Measurements from ENCODE around the gene FBXO8. TPM values are rescaled to one million over a fixed set of nuclear protein-coding genes. Genes with fewer than 3 reads are reported as not detected.

FBXO8 gene, protein sequence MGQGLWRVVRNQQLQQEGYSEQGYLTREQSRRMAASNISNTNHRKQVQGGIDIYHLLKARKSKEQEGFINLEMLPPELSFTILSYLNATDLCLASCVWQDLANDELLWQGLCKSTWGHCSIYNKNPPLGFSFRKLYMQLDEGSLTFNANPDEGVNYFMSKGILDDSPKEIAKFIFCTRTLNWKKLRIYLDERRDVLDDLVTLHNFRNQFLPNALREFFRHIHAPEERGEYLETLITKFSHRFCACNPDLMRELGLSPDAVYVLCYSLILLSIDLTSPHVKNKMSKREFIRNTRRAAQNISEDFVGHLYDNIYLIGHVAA
- 7.8 and 9.9 TPM in 2 replicates for total RNA-seq (2014; rRNA removed; shearing (Covaris generic))

DNA sequence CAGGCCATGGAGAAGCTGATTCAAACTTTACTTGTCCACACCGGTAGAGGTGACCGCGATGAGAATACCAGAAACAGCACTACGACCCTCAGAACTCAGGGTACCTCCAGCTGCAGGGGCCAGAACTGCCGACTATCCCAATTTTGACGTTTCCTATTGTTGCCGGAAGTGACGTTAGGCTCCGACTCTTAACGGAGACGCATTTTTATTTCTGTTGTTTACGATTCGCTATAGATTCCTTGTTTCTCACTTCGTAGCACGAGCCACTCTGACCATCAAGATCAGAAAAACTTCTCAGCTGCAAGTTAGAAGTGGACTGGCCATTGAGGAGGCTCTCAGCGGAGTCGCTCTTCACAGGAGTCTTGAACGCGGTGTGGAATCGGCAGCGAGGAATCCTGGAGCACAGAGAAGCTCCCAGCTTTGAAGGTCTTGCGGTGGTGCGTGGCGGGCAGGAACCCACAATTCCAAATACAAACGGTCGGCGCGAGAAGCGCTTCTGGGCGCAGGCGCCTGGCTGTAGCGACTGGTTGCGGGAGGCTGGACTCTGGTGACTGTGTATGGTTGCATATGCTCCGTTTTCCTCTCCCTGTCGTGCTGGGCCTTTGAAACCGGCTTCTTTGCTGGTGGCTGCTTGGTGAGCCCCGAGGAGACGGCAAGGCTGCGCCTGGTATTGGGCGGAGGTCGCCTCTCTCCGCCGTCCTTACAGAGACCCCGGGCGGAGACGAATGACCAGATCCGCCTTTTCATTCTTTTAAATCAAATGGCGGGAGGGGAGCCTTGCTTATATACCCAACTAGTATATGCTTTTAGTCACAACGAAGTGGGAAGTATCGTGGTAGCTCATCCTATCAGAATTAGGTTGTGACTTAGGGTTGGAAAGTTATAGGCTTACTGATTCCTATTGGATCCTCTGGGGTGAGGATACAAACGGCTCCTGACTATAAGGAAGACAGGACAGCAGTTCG is at the start of gene FBXO8, which contains the start of gene CEP44:
FBXO8 (minus strand) TSS at position 161 of the 965 bp plus-strand sequence. CDS start 20,575 bp downstream, outside the sequence.
CEP44 (plus strand) TSS at position 405 of the 965 bp plus-strand sequence. CDS start 15,211 bp downstream, outside the sequence.
- Histone ChIP-seq H3K36me3 (no peaks in the 10 kb centered on the region), H3K9me3 (replicated peaks) (no peaks in the 10 kb centered on the region), H3K27me3 (no peaks in the 10 kb centered on the region), H3K27ac (peak within 1 kb of the TSS; percentile 99), H3K4me3 (peak within 1 kb of the TSS; percentile 94), H3K4me1 (0 out of 2 replicates have a peak, but pooled peaks cover 2% of the 10 kb centered on the region)
- DNase-seq: peak; percentile 57 to 71

DNA sequence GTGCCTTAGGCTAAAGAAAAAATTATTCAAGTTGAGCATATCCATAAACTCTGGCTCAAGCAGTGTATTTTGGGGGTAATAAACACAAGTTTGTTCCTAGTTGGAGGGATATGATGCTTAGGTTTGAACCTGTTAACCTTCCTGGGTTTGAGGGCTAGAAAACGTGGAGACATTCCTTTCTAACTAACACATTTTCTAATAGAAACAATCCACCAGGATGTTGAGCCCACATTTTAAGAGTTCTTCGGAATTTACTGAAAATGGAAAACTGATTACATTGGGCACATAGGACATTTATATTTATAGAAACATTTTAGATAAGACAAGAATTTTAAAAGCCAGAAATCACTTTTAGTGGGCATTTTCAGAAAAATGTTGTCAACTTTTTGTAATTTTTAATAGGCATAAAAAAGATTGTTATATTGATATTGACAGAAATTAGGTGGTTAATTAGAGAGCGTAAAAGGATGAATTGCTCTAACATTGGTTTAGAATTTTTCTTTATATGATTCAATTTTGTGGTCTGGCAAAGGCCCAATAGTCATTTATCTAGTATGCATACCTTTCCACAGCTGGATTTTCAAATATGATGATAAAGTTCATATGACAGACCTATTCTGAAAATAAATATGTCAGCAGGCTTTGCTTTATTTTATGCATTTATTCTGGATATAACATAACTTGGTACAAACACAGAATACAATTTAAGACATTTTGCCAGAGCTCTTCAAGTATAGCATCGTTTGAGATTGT is 49.5 kb upstream of the FBXO8 start:
- Histone ChIP-seq H3K4me1 (no peaks in the 10 kb centered on the region), H3K9me3 (replicated peaks) (no peaks in the 10 kb centered on the region), H3K27me3 (no peaks in the 10 kb centered on the region), H3K4me3 (no peak overlapping the region), H3K36me3 (no peaks in the 10 kb centered on the region), H3K27ac (no peak overlapping the region)
- no peak for DNase-seq

DNA sequence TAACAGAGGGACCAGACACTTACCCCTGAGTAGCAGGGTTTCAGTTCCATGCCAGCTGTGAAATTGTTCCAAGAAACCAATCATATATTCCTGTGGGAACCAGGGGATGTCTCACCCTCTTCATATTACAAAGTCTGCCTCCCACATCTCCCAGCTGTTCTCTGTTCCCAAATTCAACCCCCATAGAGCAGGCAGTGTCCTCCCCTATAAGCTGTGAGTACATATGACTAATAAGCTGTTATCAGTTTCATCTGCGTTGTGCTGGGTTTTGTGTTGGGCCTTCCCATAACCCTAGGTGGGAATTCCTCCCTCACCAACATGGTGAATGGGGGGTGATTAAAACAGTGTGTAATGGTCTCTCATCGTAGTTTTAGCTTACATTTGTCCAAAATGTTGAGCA is 41.3 kb upstream of the FBXO8 start:
- H3K4me1 ChIP-seq: peaks cover 10% of the 10 kb centered on the region
- H3K27ac ChIP-seq: peak overlapping the region; percentile 24; the same call in 1 of the 2 replicates
- no peaks in the 10 kb centered on the region for H3K27me3 ChIP-seq
- peak; percentile 71 to 84 for DNase-seq
- no peaks in the 10 kb centered on the region for H3K36me3 ChIP-seq
- H3K4me3 ChIP-seq: no peak overlapping the region
- no peaks in the 10 kb centered on the region for H3K9me3 ChIP-seq (replicated peaks)

DNA sequence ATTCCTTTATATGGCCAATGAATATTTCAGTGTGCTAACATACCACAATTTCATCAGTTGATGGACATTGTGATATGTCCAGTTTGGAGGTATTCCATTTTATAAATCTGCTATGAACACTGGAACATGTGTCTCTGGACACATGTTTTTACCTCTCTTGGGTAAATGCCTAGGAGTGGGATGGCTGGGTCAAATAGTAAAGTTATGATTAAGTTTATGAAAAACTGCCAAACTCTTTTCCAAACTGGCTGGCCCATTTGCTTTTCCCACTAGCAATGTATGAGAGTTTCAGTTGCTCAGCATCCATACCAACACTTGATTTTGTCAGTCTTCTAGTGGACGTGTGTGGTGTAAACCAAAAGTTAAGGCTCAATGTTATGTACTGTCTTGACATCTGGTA is 40.8 kb upstream of the FBXO8 start:
- peaks cover 10% of the 10 kb centered on the region for H3K4me1 ChIP-seq
- no peaks in the 10 kb centered on the region for H3K9me3 ChIP-seq (replicated peaks)
- H3K4me3 ChIP-seq: no peak overlapping the region
- peak overlapping the region; percentile 24; the same call in 1 of the 2 replicates for H3K27ac ChIP-seq
- H3K27me3 ChIP-seq: no peaks in the 10 kb centered on the region
- H3K36me3 ChIP-seq: no peaks in the 10 kb centered on the region
- DNase-seq: no peak

DNA sequence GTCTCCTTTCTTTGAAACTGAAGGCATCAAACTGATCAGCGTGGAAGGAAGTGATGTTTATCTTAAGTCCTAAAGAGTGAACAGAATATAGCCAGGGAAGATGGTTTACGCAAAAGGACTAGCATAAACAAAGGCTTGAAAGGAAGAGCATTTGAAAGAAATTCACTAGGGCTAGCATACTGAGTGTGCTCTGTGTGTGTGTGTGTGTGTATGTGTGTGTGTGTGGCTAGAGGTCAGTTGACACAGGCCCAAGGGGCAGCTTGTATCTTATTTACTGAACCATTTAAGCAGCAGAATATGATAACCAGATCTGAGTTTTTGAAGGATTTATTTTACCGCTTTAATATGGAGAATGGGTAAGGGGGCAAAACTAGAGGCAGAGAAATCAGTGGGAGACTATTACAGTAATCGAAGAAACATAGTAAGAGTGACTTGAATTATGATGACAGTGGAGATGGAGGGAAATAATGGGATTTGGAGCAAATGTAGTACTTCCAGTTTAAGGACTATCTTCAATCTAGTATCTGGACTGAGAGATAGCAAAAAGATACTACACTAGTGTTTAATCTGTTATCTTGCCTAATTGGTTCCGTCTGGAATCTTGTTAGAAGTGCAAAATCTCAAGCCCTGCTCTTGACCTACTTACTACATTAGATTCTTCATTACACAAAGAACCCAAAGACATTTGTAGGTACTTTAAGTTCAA is 37.2 kb upstream of the FBXO8 start:
- DNase-seq: no peak
- peaks cover 10% of the 10 kb centered on the region for H3K4me1 ChIP-seq
- no peak overlapping the region for H3K4me3 ChIP-seq
- H3K27ac ChIP-seq: no peak overlapping the region
- no peaks in the 10 kb centered on the region for H3K9me3 ChIP-seq (replicated peaks)
- no peaks in the 10 kb centered on the region for H3K36me3 ChIP-seq
- H3K27me3 ChIP-seq: no peaks in the 10 kb centered on the region

DNA sequence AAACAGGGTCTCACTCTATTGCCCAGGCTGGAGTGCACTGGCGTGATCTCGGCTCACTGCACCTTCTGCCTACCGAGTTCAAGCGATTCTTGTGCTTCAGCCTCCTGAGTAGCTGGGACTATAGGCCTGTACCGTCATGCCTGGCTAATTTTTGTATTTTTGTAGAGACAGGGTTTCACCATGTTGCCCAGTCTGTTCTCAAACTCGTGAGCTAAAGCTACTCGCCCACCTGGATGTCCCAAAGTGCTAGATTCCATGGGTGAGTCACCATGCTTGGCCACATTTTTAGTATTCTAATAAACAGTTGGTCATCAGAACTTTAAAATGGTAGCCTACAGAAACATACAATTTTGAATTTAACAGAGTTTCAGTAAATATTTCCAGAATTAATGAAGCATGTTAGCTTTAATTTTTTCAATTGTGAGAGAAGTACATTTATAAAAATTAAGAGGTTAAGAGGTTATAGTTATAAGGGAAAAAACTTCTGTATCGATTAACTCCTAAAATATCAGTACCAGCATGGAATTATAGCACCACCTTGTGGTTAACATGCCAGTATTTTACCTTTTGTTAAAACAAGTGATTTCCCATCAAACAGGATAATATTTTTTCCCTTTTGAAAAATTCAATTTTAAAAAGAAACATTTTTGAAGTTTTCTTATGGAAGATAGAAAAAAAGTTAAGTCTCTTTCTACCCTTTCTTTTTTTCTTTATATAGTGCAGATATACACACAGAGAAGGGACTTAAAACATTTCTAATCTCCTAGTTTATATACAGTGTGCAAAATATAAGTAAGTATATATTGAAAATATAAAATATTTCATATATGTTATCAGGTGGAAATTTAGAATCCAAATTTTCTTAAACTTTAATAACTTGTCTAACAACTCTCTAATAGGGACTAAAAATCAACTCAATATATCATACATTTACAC is 35.6 kb upstream of the FBXO8 start:
- Histone ChIP-seq H3K4me1 (peaks cover 2% of the 10 kb centered on the region), H3K9me3 (replicated peaks) (no peaks in the 10 kb centered on the region), H3K4me3 (no peak overlapping the region), H3K27ac (no peak overlapping the region), H3K27me3 (no peaks in the 10 kb centered on the region), H3K36me3 (no peaks in the 10 kb centered on the region)
- DNase-seq: peak in 1 of 2 experiments; percentile 47

DNA sequence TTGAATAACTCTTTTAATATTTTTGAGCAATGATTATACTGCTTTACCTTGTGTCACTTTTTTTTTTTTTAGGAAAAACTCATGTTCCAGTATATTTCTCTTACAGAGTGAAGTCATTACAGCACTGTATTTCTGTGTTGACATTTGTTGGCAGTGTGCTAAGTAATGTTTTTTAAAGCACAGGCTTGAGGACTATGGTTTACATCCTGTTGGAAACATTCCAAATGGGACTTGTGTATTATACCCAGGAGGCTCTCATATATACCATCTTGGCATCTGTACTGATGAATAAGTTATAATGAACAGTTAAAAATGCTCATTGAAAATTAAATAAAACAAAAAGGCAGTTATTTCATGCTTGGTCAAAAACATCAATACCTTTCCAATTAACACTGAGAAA is 34.1 kb upstream of the FBXO8 start:
- no peak for DNase-seq
- Histone ChIP-seq H3K36me3 (no peaks in the 10 kb centered on the region), H3K27ac (no peak overlapping the region), H3K9me3 (replicated peaks) (no peaks in the 10 kb centered on the region), H3K4me1 (no peaks in the 10 kb centered on the region), H3K27me3 (no peaks in the 10 kb centered on the region), H3K4me3 (no peak overlapping the region)

DNA sequence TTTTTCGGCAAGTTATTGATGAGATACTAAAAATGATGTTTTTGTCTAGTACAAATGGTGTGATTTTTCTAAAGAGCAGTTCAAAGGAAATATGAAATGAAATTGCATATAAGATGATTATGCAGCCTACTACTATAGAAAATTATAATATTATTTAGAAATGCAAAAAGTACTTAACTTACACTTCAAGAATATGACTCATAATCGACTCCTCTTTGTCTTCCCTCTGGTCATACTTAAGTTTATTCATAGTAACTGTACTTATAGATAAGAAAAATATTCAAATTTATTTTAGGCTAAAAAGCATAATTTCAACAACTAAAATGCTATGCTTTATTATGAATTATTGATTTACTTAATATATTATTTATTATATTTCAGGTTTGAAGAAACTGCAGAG is 33.5 kb upstream of the FBXO8 start:
- Histone ChIP-seq H3K27me3 (no peaks in the 10 kb centered on the region), H3K4me1 (no peaks in the 10 kb centered on the region), H3K9me3 (replicated peaks) (no peaks in the 10 kb centered on the region), H3K36me3 (no peaks in the 10 kb centered on the region), H3K4me3 (no peak overlapping the region), H3K27ac (no peak overlapping the region)
- no peak for DNase-seq

DNA sequence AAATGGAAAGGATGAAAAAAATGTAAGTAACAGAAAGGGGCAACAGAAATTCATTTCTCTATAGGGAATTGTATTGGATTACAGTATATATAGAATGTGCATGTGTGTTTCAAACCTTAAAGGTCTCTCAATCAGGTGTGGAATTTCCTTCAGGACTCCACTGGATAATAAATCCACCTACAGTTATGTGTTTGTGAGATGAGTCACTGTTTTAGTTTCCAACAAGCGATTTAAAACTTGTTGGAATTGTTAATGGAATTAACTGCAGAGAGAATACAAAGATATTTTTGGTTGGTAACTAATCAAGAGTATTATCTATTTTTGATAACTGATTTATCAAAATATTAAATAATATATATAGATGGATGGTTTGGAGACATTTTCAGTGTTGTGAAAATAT is 33.1 kb upstream of the FBXO8 start:
- Histone ChIP-seq H3K4me1 (no peaks in the 10 kb centered on the region), H3K36me3 (no peaks in the 10 kb centered on the region), H3K9me3 (replicated peaks) (no peaks in the 10 kb centered on the region), H3K27me3 (no peaks in the 10 kb centered on the region), H3K27ac (no peak overlapping the region), H3K4me3 (no peak overlapping the region)
- DNase-seq: no peak

DNA sequence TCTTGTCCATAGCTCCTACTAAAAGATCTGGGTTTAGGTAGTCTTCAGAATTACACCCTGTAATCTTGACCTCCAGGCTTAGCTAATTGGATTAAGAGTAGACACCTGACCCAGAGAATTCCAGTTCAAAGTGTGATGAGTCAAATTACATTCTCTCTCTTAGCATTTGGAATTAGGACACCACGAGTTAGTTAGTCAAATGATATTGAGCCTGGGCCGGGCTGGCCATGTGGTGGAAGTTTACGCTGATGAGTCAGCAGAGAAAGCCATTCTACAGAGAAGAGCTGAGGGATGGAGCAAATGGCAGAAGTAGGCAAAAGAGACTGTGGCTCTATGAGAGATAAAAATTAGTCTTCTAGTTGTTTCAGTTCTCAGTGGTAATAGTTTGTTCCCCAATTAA is 31.3 kb upstream of the FBXO8 start:
- peak; percentile 16 to 39 for DNase-seq
- Histone ChIP-seq H3K9me3 (replicated peaks) (no peaks in the 10 kb centered on the region), H3K36me3 (no peaks in the 10 kb centered on the region), H3K4me3 (no peak overlapping the region), H3K27ac (no peak overlapping the region), H3K27me3 (no peaks in the 10 kb centered on the region), H3K4me1 (no peaks in the 10 kb centered on the region)

DNA sequence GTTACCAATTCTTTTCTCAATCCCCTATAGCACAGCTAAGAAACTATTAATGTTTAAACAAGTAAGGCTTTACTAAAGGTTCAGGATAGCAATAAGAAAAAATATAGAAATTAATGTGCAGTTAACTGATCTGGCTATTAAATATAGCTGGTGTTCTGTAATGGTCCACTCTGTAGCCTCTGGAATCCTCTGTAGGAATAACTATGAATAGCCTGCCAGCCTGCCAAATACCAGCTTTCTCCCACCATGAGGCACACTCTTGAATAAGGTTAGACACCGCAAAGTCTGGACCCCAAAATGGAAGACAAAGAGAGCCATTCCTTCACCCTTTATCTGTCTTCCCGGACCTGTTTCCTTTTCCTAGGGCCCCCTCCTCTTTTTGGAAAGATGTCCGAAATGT is 30.8 kb upstream of the FBXO8 start:
- H3K36me3 ChIP-seq: no peaks in the 10 kb centered on the region
- H3K9me3 ChIP-seq (replicated peaks): no peaks in the 10 kb centered on the region
- no peak for DNase-seq
- no peaks in the 10 kb centered on the region for H3K27me3 ChIP-seq
- H3K27ac ChIP-seq: no peak overlapping the region
- no peak overlapping the region for H3K4me3 ChIP-seq
- H3K4me1 ChIP-seq: no peaks in the 10 kb centered on the region

DNA sequence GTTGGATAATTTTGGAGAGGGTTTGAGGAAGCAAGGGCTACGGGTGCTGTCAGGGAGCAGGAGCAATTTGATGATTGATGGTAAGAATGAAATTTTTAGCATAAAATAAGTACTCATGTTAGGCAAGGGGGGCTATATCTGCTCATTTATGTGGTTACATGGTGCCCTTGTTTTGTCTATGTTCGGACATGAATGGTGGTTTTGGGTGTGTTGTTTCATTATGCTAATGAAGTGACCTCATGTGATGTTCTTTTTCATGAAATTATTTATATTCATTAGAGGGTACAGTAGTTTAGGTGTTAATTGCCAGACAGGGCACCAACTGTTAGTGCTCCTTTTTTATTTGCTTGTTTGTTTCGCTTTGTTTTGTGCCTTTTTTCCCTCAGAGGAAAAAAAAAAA is 29.5 kb upstream of the FBXO8 start:
- no peaks in the 10 kb centered on the region for H3K36me3 ChIP-seq
- no peaks in the 10 kb centered on the region for H3K4me1 ChIP-seq
- DNase-seq: no peak
- H3K27ac ChIP-seq: no peak overlapping the region
- H3K4me3 ChIP-seq: no peak overlapping the region
- no peaks in the 10 kb centered on the region for H3K9me3 ChIP-seq (replicated peaks)
- H3K27me3 ChIP-seq: no peaks in the 10 kb centered on the region

DNA sequence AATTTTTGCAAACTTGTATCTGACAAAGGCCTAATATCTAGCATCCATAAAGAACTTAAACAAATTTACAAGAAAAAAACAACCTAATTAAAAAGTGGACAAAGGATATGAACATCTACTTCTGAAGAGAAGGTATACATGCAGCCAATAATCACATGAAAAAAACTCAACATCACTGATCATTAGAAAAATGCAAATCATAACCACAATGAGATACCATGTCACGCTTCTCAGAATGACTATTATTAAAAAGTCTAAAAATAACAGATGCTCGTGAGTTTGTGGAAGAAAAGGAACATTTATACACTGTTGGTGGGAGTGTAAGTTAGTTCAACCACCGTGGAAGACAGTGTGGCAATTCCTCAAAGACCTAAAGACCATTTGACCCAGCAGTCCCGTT is 24.2 kb upstream of the FBXO8 start:
- H3K27ac ChIP-seq: no peak overlapping the region
- H3K4me1 ChIP-seq: no peaks in the 10 kb centered on the region
- H3K9me3 ChIP-seq (replicated peaks): no peaks in the 10 kb centered on the region
- H3K36me3 ChIP-seq: no peaks in the 10 kb centered on the region
- H3K27me3 ChIP-seq: no peaks in the 10 kb centered on the region
- no peak for DNase-seq
- H3K4me3 ChIP-seq: no peak overlapping the region
